Stimulated activated CD4-positive, alpha-beta T cell treated with anti-CD3 and anti-CD28 coated beads, Interleukin-15, amount 100 ng/mL, for 24 hours (primary cell): ENCODE measurements around the gene TIMM21.

Source experiments
- DNase-seq: peaks from one replicate; pipeline ENCODE4 v3.0.0-alpha.2; 2020

TIMM21 gene

GRCh38 chr18:74147779-74148542, at the start of gene TIMM21, which contains the start of gene FBXO15:
TSS of gene TIMM21 (plus strand) at chr18:74148523. CDS start at chr18:74148809, 286 bp downstream.
TSS of gene FBXO15 (minus strand) at chr18:74147834. CDS start at chr18:74147785, 49 bp downstream.
- DNase-seq, result peak; percentile 97

GRCh38 chr18:74108460-74108859, 39.9 kb upstream of the TIMM21 start:
- DNase-seq, result no peak

- no peak for DNase-seq
Measured at GRCh38 chr18:74110149-74110548, 38.2 kb upstream of the TIMM21 start.

- no peak for DNase-seq
Measured at GRCh38 chr18:74110976-74111375, 37.3 kb upstream of the TIMM21 start.

GRCh38 chr18:74113711-74114110, 34.6 kb upstream of the TIMM21 start:
- no peak for DNase-seq

- no peak for DNase-seq
Measured at GRCh38 chr18:74114116-74114515, 34.2 kb upstream of the TIMM21 start.

- no peak for DNase-seq
Measured at GRCh38 chr18:74115046-74115445, 33.3 kb upstream of the TIMM21 start.

GRCh38 chr18:74116633-74117554, 31.4 kb upstream of the TIMM21 start:
- DNase-seq, result peak; percentile 37

- DNase-seq, result no peak
Measured at GRCh38 chr18:74123200-74123599, 25.1 kb upstream of the TIMM21 start.

GRCh38 chr18:74124642-74125041, 23.7 kb upstream of the TIMM21 start:
- no peak for DNase-seq

- no peak for DNase-seq
Measured at GRCh38 chr18:74126684-74127655, 21.4 kb upstream of the TIMM21 start.

GRCh38 chr18:74128159-74128558, 20.2 kb upstream of the TIMM21 start:
- DNase-seq, result no peak

- DNase-seq, result no peak
Measured at GRCh38 chr18:74131124-74131523, 17.2 kb upstream of the TIMM21 start.

- no peak for DNase-seq
Measured at GRCh38 chr18:74132201-74132600, 16.1 kb upstream of the TIMM21 start.

- DNase-seq, result peak; percentile 16
Measured at GRCh38 chr18:74137920-74138538, 10.3 kb upstream of the TIMM21 start.

- DNase-seq, result no peak
Measured at GRCh38 chr18:74139411-74139810, 8.9 kb upstream of the TIMM21 start.

GRCh38 chr18:74139888-74140287, 8.4 kb upstream of the TIMM21 start:
- DNase-seq, result peak; percentile 70

- no peak for DNase-seq
Measured at GRCh38 chr18:74140582-74140981, 7.7 kb upstream of the TIMM21 start.

GRCh38 chr18:74141667-74142066, 6.7 kb upstream of the TIMM21 start:
- DNase-seq, result no peak

- DNase-seq, result no peak
Measured at GRCh38 chr18:74142252-74142651, 6.1 kb upstream of the TIMM21 start.

GRCh38 chr18:74146756-74147155, 1.6 kb upstream of the TIMM21 start:
- no peak for DNase-seq

- no peak for DNase-seq
Measured at GRCh38 chr18:74147491-74147778, 888 bp upstream of the TIMM21 start.
